ENCODE results near the gene UHRF2. TPM values are rescaled to one million over a fixed set of nuclear protein-coding genes. Genes with fewer than 3 reads are reported as not detected.

UHRF2 gene
- total RNA-seq, 1 experiment from 2014 or later: 45.2 TPM

GRCh38 chr9:6525326-6526045 lies 112.5 kb downstream of the UHRF2 start:
- H3K56ac ChIP-seq (ENCODE audit: insufficient read length, low read depth, low read length): no peak overlapping the region
- peaks cover 6 to 13% of the 10 kb centered on the region in 2 experiments for H3K4me1 Mint-ChIP-seq
- H2BK20ac ChIP-seq (ENCODE audit: low read depth, low read length, poor library complexity, severe bottlenecking): no peak overlapping the region
- H3K23me2 ChIP-seq (ENCODE audit: insufficient read length, low read depth, low read length, poor library complexity, severe bottlenecking): no peaks in the 10 kb centered on the region
- no peak overlapping the region for H3K4ac ChIP-seq (ENCODE audit: low read depth, low read length)
- H3K23ac ChIP-seq (ENCODE audit: insufficient read length, low read depth, low read length): no peak overlapping the region
- no peak overlapping the region for H3K27ac Mint-ChIP-seq
- H2BK120ac ChIP-seq (ENCODE audit: low read depth, low read length, poor library complexity, severe bottlenecking): no peak overlapping the region
- no peak overlapping the region for H2AK5ac ChIP-seq (ENCODE audit: insufficient read length, low read length)
- no peak overlapping the region for H2AFZ ChIP-seq (ENCODE audit: low read length)
- H4K8ac ChIP-seq (replicated peaks; ENCODE audit: insufficient read length, low read depth, low read length): no peak overlapping the region
- H3K79me1 ChIP-seq (ENCODE audit: insufficient read depth, low read depth, low read length, poor library complexity, severe bottlenecking): no peaks in the 10 kb centered on the region
- H3K4me1 ChIP-seq (ENCODE audit: insufficient read depth, low read length): no peaks in the 10 kb centered on the region
- H4K20me1 ChIP-seq (ENCODE audit: control insufficient read depth, insufficient read depth, insufficient read length): no peaks in the 10 kb centered on the region
- no peak overlapping the region for H4K5ac ChIP-seq (ENCODE audit: insufficient read length, low read depth, low read length)
- H3K9me3 ChIP-seq (ENCODE audit: control insufficient read depth, low read depth, low read length): no peaks in the 10 kb centered on the region
- H2BK15ac ChIP-seq (ENCODE audit: low read depth, low read length): no peak overlapping the region
- H3K4me3 Mint-ChIP-seq: no peak overlapping the region
- H3K79me2 ChIP-seq (ENCODE audit: insufficient read depth, low read length): no peaks in the 10 kb centered on the region
- no peak overlapping the region for H3K27ac ChIP-seq (ENCODE audit: insufficient read length, low read depth, low read length)
- no peak overlapping the region for H3K18ac ChIP-seq (ENCODE audit: insufficient read length, low read depth, low read length)
- H2BK12ac ChIP-seq (ENCODE audit: insufficient read length, low read depth, low read length): no peak overlapping the region
- no peaks in the 10 kb centered on the region for H3K27me3 Mint-ChIP-seq (ENCODE audit: low read depth)
- WGBS (ENCODE audit: extremely low coverage, insufficient read length, low lambda C conversion rate): no CpG with 5 or more reads among the region's 2 CpGs
- H3K9me3 Mint-ChIP-seq: peaks cover 3 to 11% of the 10 kb centered on the region in 2 experiments; a peak in 3 of 5 replicates
- TF ChIP-seq CTCF (conservative IDR thresholded peaks at IDR 0.05): no peak
- H3K27me3 ChIP-seq (ENCODE audit: insufficient read depth, low read length): no peaks in the 10 kb centered on the region
- no peak for DNase-seq
- no peak overlapping the region for H2BK5ac ChIP-seq (ENCODE audit: insufficient read length, low read length)
- no peak overlapping the region for H3T11ph ChIP-seq (ENCODE audit: low read length)
- H4K91ac ChIP-seq (ENCODE audit: insufficient read length, low read depth, low read length): no peak overlapping the region
- no peak overlapping the region for H3K14ac ChIP-seq (ENCODE audit: insufficient read depth, low read length)
- H3K4me2 ChIP-seq (ENCODE audit: insufficient read depth, insufficient read length, low read length): no peak overlapping the region
- no peak overlapping the region for H3K9ac ChIP-seq (ENCODE audit: extremely low read depth, insufficient read length, low read length)
- peaks cover 3 to 12% (median 10%) of the 10 kb centered on the region in 3 experiments; a peak in 6 of 7 replicates for H3K36me3 Mint-ChIP-seq (ENCODE audit: insufficient read depth in 1 of 3, low read depth in 3 of 3)
